GM18519 (cell line): Measurements from ENCODE around the gene MAPK8IP2.
A peak's percentile ranks its signal among the peaks of the same experiment; 100 is the strongest.

Source experiments
- ATAC-seq: cut with Tn5 transposase; IDR thresholded peaks from one replicate; pipeline ENCODE4 v1.9.1; 2021; ENCODE audit warnings: mild to moderate bottlenecking, moderate library complexity; ENCODE audit not compliant: unreplicated experiment, low FRiP score

Gene MAPK8IP2

DNA sequence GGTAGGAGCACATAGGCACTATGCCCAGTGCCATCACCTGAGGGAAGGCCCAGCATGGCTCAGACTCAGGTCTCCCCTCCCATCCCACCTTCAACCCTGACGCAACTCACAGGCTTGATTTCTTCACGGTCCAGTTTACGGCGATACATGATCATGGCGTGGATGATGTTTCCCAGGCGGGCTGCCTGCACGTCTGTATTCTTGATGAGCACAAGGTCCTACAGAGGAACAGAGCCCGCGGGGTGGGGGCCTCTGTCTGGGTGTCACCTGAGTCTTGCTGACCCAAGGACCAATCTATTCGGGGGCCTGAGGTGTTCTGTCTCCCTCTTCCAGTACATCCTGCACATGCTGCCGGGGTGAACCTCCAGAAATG, 26.2 kb upstream of the MAPK8IP2 start:
- ATAC-seq: no peak

DNA sequence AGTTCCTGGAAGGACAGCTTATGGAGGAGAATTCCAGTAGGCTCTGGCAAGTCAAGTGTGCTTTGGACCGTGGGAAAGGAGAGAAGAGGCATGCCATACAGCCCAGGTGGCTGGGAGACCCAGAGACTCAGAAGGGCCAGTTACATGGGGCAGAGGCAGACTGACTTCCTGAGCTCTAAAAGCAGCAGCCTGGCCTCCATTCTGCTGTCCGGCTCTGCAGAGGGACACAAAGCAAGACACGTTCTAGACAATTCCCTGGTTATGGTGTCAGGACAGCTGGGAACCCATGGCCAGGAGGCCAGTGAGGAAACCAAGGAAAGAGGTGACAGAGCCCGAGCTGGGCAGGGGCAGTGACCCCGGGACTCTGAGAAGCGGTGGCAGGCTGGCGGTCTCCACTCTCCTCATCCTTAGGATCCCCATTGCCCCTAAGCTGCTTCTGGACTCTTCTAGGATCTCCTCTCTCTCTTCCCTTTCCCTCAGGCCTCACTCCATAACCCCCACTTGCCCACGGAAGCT, 25.1 kb upstream of the MAPK8IP2 start:
- ATAC-seq: no peak

DNA sequence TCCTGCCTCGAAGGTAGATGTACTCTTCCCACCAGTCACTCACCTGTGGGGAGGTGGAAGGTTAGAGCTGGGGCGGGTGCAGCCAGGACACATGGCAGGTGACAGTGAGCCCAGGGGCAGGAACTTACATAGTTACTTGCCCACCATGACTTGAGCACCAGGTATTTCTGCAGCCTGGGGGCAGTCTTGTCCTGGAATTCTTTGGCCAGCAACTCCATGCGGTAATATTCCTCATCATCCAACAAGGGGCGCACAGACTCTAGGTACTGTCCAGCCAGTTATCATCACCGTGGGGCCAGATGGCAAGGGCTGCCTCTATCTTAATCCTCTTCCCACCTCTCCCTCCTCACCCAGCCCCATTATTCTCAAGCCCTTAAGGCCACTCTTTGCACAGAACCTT, 24.5 kb upstream of the MAPK8IP2 start:
- ATAC-seq: no peak

DNA sequence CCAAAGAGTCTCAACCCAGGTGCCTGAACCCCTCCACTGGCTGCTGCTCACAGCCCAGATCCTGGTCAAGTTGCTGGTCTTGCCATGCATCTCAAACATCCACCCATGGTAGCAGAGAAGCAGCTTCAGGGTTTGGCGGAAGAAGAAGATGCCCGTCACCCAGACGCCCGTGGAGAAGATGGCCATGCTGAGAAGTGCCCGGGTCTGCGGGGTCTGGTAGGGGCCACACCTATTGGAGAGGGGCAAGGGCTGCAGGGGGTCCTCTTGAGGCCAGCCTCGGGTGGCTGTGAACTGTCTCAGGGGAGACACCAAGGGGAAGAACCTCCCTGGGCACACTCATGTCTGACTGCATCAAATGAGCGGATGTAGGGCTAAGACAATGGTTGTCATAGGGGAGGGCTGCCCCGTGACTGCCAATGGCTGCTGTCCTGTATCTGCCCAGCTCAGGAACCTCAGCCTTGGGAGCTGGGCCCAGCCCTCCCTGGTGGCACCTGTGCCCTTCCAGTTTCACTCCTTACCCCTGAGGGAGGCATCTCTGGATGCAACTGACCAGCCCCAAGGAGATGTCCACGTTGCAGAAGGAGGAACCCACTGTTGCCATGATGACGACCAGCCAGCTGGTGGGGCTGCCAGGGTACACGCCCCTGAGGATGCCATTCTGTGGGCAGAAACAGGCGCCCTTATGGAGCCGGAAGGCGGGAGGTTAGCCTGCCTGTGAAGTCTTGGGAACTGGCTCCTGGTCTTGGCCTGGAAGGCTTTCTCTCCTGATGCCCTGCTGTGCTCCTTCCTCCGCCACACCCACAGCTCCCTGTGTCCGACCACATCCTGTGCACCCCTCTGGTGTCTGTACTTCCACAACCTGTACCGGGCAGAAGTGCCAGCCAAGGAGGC, 23.5 kb upstream of the MAPK8IP2 start:
- no peak for ATAC-seq

DNA sequence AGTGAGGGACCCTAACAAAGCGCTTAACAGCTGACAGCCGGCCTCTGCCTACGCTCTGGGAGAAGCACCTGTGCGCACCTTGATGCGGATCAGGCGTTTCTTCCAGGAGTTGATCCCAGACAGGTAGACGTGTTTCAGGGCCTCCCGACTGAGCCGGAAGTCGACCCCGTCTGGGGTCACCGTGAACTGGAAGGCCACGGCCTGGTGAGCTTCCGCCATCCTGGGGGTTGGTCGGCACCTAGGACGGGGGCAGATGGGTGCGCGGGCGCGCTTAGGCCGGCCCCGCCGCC, 23.0 kb upstream of the MAPK8IP2 start:
- ATAC-seq: no peak

DNA sequence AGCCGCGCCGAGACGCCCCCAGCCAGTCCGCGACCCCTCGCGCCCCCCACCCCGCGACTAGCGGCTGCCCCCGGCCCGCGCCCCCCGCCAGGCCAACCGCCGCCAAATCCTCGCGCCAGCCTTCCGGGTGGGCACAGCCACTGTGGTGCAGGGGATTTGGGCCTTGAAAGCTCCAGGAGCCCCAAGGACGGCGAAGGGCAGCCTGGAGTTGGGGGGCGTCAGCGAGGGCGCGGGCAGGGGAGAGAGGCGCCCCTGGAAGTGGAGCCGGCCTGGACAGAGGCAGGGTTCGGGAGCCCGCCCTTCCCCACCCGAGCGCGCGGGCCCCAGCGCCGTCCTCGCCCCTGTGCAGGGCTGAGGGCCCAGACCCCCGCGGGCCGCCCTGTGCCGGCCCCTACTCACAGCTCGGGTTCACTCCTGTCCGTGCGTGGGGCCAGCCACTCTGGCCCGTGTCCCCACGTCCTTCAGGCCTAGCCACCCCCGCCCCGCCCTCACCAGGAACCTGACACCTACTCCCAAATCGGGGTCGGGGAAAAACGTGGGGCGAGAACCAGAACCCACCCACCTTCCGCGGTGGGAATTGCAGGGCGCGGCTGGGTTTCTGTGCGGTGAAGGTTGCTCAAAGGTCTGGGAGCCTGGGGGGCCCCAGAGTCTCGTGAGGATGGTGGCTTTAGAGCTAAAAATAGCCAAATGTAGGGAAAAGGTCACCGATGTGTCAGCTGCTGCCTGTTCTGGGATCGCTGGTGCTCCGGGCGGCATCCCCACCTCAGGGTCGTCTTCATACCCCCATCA, 22.4 kb upstream of the MAPK8IP2 start, which contains the start of gene CPT1B:
Gene CPT1B (minus strand): TSS at position 441 of the 789 bp plus-strand sequence. CDS start 512 bp downstream, outside the sequence.
- no peak for ATAC-seq

DNA sequence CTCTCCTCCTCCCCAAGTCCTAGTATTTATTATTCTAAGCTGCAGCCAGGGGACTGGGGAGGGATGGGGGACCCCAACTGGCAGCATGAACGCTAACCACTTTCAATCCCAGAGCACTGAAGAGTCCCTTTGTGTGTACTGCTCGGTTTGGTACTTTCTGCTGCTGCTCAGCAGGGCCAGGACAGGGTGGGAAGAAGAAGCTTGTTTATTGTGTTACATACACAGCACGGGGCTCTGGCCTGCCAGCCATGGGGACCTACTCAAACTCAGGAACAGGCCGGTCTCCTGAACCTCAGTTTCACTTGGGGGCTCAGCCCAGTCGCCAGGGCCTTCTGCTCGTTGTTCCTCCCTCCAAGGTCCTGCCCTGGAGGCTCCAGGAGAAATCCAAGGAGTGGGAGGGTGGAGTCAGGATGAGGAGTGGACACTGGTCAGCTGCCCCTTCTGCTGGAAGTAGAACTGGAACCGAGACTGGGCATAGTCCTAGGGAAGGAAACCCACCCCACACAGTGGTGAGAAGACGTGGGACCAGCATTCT, 21.8 kb upstream of the MAPK8IP2 start:
- ATAC-seq: no peak

DNA sequence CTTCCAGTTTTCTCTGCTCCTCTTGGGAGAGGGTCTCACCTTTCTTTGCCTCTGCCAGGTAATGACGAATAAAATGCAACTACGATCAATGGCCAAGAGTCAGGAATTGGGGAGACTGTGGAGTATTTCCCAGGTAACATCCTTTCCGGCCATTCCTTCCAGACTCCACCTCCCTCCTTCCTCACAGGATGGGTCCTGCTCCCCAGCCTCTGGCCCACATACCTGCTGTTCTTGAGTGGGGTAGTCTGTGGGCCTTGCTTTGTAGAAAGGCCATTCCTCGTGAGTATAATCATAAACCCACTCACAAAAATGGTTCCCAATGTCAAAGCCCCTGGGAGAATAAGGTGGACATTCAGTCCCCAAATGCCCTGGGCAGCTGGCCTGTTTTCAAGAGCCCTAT, 20.8 kb upstream of the MAPK8IP2 start:
- ATAC-seq: no peak

DNA sequence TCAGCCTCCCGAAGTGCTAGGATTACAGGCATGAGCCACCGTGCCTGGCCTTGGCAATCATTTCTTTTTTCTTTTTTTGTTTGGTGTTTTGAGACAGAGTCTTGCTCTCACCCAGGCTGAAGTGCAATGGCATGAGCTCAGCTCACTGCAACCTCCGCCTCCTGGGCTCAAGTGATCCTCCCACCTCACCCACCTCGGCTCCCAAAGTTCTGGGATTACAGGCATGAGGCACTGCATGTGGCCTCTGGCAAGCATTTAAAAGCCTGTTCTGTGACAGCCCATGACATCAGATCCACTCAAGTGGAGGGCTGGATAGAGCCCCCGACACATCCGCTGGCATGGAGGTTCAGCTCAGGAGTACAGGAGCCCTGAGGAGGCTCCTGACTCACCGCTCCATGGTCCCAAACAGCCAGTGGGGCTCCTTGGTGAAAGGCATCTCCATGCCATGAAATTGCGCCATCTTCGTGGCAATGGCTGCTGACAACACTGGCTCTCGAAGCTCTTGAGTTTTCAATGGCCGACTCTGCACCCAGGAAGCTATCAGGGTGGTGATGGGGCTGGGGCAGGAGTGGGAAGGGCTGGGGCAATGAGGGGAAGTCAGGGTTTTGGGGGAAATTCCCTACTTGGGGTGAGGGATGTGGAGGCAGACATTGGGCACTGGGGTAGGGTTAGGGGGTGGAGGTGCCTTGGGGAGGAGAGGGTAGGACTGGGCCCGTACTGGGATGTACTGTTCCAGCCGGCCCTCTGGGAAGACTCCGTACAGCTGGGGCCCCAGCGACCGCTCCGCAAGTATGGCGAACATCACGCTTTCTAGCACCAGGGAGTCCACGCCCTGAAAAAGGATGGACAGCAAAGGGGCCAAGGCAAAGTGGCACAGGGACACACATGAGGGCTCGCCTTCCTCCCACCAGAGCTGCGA, 19.3 kb upstream of the MAPK8IP2 start:
- no peak for ATAC-seq

DNA sequence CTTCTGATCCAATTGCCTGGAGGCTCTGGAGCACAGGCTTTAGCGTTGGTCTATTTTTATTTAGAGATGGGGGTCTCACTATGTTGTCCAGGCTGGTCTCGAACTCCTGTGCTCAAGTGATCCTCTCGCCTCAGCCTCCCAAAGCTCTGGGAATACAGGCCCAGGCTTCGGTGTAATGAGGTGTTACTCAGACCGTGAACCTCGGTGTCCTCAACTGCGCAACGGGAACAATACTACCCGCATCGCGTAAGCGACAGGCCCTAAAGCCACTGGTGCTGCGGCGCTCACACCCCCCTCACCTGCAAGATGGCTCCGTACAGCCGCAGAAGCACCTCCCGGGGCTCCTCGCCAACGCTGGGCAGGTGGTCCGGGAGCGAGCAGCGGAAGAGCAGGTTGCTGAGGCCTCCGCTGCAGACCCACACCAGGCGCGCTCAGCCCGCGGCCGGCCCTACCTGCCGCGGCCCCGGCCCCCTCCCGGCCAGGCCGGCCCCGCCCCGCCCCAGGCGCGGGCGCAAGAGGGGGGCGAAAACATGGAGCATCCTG, 18.6 kb upstream of the MAPK8IP2 start:
- no peak for ATAC-seq

DNA sequence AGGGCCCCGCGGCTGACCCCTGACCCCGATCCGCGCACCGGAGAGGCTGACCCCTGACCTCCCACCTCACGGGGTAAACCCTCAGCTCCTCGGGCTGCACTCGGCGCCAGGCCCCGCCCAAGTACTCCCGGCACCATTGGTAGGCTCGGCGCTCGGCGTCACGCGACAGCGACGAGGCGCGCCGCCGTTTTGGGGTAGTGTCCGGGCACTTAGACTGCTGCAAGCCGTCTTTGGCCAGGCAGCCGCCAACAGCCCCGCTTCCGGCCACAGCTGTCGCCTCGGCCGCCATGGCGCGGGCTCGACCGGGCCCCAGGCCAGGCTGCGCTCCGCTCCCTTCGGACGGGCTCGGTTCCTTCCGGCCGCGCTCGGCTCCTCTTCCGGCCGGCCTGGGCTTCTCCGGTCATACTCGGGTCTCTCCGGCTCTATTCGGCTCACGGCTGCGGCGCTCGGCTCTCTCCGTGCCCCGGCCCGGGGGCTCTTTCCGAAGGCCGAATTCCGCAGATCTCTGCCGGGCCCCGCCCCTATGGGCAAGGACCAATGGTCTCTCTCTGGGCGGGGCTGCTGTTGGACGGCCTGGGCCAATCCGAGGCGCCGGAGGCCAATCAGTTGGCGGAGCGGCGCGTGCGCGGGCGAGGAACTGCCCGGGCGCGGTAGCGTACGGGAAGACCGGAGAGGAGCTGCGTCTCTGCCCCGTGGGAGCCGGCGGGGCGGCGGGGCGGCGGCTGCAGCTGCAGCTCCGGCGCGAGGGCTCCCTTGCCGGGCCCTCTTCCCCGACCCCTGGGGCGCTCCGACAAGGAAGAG, 17.9 kb upstream of the MAPK8IP2 start, which contains the start of gene CHKB:
Gene CHKB (minus strand): TSS at position 357 of the 801 bp plus-strand sequence. CDS start 68 bp downstream, at position 289.
- peak; percentile 81 for ATAC-seq

DNA sequence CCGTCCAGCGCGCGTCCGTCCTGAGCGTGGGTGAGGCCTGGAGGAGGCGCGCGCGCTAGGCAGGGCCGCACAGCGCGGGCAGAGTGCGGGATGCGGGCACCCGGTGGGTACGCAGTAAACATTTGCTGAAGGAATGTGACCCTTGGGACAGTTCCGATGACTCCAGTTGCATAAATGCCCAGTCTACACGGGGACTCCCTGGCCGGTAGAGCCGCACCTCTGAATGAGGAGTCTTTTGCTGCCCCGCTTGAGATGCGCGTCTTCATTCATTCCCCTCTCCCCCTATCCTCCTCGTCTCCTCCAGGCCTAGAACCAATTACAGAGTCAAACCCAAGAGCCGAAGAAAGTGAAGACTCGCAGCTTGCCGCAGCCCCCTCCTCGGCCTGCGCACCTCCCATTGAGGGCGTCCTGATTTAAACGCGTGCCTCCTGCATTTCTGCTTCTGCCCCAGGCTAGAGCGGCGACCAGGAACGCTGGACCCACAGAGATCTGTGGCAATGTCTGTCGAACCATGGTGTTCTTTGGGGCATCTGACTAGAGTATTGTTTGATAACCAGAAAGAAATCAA, 17.2 kb upstream of the MAPK8IP2 start:
- peak; percentile 20 for ATAC-seq

DNA sequence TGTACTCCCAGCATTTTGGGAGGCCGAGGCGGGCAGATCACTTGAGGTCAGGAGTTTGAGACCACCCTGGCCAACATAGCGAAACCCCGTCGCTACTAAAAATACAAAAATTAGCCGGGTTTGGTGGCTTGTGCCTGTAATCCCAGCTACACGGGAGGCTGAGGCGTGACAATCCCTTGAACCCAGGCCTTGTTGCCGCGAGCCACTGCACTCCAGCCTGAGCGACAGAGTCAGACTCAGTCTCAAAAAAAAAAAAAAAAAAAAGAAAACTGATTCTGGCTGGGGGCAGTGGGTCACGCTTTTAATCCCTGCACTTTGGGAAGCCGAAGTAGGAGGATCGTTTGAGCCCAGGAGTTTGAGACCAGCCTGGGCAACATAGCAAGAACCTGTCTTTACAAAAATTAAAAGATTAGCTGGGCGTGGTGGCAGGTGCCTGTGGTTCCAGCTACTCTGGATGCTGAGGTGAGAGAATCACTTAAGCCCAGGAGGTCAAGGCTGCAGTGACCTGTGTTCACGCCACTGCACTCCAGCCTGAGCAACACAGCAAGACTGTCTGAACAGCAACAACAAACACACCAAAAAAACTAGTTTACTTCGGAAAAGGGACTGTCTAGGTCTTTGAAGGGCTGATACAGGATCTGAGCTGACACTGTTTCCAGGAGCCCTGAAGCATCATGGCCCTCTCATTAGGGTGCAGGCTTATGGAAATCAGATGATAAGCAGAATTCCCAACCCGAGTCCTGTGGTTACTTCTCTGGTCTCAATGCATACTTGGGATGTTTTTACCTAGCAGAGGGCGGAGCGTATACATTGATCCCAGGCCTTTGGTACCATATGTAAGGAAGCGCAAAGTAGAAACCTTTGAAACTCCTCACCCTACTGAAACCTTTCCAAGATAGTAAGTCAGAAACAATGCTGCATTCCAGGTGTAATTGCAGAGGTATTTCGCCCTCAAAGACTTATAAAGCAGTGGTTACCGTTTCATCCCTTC, 16.2 kb upstream of the MAPK8IP2 start:
- ATAC-seq: no peak

DNA sequence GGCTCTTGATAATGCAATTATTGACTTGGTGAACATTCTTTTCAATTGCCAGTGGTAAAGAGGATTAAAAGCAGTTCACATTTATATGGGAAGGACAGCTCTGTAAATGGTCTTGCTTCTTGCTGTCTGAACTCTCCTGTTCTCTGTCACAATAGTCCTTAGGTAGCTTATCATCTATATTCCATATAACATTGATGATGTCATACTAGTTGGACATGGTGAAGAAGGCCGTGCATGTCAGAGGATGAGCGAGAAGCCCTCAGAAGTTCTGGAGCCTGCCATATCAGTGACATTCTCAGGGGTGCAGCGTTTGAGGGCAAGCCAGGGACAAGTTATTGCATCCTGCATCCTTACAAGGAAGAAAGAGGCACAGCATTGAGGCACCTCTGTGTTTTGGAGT, 15.4 kb upstream of the MAPK8IP2 start:
- no peak for ATAC-seq

DNA sequence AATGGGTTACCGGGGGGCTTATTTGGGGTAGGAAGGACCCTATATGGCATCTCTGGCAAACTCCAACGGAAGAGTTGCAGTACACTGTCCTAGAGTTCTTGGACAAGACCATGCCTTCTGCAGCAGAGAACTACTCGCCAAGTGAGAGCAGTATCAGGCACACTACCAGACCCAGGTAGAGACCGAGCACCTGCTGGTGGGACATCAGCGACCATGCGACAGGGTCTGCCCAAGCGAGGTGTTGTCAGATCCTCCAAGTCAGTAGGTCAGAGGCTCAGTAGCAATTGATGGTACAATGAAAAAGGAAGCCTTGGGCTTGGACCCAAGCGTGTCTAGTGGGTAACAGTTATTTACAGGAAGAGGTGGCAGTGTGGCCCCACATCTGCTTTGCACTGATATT, 14.8 kb upstream of the MAPK8IP2 start:
- no peak for ATAC-seq

DNA sequence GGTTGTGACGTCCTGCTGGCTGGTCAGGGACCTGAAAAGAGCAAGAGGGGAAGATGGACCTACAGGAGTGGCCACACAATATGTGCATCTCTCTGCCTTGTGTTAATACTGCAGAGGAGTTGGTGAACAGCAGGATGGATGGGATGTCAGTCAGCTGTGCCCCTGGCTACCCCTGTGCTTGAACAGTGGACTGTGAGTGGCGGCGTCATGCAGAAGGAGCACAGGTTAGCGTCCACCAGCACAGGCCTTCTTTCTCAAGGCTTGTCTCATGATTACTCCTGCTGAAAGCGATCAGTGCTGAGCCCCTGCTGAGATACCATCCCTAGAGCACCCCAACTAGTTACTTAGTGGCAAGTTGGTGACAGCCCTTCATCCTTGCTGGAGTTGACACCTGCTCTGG, 14.2 kb upstream of the MAPK8IP2 start:
- no peak for ATAC-seq

DNA sequence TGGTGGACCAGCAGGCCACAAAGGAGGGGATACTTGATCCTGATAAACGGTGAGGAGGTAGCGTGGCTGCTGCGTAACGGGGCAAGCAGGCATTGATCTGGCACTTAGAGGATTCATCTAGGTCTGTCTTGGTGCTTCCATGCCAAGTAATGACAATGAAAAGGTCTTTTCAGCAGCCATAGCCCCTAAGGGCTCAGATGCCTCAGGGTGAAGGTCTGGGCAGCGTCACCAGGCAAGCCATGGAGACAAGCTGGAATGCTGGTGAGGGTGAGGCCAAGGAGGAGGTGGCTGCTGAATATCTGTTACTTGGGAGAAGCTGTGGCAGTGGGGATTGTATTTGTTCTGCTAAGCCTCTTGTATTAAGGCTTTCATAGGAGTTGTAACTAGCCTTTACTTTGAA, 13.2 kb upstream of the MAPK8IP2 start:
- ATAC-seq: no peak

DNA sequence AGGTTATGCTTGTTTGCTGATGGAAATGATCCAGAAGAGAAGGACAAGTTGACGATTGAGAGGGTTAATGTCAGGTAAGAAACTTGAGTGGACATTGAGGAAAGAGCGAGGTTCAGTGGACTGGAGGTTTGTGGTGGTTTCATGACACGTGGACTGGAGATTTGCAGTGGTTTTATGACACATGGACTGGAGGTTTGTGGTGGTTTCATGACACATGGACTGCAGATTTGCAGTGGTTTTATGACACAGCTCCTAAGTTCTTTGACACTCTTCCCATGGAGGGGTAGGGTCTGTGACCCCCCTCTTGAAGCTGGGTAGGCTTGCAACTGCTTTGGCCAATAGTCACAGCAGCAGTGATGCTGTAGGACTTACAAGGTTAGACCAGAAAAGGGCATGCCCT, 5.4 kb upstream of the MAPK8IP2 start:
- no peak for ATAC-seq
